ENCODE results near the gene DUS3L.
"Not testable (repeated sequence)": the region's sequence is repeated elsewhere in the genome, so short reads cannot be mapped to it uniquely, and the experiment has no call there.

The DUS3L gene

DNA sequence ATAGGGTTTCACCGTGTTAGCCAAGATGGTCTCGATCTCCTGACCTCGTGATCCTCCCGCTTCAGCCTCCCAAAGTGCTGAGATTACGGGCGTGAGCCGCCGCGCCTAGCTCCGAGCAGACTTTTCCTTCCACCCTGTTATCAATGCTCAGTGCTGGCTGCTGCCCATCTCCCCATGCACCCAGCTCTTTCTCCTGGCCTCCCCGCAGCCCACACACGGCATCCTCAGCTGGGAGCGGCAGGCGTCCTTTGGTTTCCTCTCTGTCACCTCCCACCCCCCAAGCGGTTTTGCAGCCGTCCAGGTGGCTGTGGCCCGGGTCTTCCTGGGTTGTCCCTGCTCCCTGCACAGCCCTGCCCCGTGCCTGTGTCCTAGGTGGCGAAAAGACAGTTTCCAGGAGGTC is 18.5 kb downstream of the DUS3L start:
- no peak for DNase-seq (ENCODE audit: low read depth in 3 of 3)

DNA sequence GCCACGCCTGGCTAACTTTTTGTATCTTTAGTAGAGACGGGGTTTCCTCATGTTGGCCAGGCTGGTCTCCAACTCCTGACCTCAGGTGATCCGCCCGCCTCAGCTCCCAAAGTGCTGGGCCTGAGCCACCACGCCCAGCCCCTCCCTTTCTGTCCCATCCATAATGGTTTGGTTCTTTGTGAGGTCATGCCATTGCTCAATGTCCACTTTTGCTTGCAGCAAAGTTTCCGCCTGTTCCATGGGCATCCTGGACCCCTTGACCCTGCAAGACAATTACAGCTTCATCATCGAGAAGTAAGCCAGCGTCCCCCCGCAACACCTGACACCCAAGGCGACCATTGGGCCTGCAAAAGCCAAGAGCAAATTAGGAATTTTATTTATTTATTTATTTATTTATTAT is 23.0 kb downstream of the DUS3L start:
- no peak for DNase-seq (ENCODE audit: low read depth in 3 of 3)

DNA sequence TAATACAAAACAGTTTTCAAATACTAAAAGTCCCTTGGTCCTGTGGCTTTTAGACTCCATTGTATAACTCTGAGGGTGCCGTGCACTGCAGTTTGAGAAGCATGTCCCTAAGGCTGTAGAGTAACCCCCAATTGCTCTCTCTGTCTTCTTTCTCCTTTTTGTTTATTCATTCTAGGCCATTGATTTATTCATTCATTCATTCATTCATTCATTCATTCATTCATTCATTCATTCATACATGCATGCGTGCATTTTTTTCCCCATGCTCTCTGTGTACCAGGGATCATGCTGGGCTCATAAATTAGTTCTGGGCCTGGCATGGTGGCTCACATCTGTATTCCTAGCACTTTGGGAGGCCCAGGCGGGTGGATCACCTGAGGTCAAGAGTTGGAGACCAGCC is 25.7 kb downstream of the DUS3L start:
- DNase-seq (ENCODE audit: low read depth in 3 of 3) = no peak

DNA sequence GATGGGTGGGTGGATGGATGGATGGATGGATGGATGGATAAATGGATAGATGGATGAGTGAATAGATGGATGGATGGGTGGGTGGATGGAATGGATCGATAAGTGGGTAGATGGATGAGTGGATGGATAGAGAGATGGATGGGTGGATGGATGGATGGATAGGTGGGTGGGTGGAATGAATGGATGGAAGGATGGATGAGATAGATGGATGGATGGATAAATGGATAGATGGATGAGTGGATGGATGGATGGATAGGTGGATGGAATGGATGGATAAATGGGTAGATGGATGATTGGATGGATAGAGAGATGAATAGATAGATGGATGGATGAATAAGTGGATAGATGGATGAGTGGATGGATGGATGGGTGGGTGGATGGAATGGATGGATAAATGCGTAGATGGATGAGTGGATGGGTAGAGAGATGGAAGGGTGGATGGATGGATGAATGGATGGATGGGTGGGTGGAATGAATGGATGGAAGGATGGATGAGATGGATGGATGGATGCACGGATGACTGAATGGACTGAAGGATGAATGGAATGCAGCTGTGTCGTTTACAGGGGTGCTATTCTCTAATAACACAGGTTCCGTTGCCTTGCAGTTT is 28.2 kb downstream of the DUS3L start:
- no peak for DNase-seq (ENCODE audit: low read depth in 3 of 3)

DNA sequence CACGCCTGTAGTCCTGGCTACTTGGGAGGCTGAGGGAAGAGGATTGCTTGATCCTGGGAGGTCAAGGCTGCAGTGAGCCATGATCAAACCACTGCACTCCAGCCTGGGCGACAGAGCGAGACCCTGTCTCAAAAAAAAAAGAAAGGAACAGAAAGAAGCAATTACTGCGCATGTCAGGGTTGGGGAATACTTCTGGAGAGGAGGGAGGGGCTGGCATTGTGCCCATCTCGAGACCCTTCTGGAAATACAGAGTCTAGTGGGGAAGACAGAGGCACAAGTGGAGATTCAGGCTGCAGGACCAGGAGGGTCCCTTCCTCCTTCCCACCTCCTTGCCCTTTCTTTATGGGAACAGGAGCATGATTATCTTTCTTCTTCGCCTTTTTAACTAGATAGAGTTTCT is 37.2 kb downstream of the DUS3L start:
- no peak for DNase-seq (ENCODE audit: low read depth in 3 of 3)

DNA sequence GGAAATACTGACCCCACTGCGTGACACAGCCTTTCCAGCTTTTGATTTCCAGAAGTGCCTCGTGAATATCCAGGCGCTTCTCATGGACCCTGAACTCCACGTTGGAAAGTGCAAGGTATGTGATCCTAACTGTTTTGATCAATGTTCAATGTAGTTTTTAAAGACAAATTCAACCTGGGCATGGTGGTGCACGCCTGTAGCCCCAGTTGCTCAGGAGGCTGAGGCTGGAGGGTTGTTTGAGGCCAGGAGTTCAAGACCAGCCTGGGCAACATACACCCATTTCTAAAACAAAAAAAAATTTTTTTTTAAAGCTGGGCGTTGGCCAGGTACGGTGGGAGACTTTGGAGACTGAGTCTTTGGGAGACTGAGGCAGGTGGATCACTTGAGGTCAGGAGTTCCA is 39.3 kb downstream of the DUS3L start:
- no peak for DNase-seq (ENCODE audit: low read depth in 3 of 3)

DNA sequence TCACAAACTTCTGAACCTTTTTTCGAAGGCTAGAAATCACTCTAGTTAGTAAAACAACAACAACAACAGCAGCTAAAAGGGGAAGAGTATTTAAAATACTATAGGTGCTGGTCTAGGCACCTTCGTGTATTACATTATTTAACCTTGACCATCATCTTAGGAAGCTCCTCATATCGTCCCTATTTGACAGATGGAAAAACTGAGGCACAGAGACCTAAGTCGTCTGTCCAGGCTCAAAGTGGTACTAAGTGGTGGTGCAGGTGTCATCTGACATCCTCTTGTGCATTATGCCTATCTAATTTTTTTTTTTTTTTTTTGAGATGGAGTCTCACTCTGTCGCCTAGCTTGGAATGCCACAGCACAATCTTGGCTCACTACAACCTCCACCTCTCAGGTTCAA is 41.5 kb downstream of the DUS3L start:
- no peak for DNase-seq (ENCODE audit: low read depth in 3 of 3)

DNA sequence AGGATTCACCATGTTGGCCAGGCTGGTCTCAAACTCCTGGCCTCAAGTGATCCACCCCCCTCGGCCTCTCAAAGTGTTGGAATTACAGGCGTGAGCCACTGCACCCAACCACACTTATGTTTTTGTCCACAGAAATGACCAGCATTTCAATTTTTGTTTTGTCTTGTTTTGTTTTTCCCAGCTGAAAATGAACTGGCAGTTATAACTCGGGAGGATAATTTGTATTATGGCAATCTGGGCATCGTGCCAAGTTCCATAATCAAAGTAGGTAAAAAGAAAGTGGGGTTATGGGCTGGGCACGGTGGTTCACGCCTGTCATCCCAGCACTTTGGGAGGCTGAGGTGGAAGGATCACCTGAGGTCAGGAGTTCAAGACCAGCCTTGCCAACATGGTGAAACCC is 42.0 kb downstream of the DUS3L start:
- not testable (repeated sequence) for DNase-seq (ENCODE audit: low read depth in 3 of 3)

DNA sequence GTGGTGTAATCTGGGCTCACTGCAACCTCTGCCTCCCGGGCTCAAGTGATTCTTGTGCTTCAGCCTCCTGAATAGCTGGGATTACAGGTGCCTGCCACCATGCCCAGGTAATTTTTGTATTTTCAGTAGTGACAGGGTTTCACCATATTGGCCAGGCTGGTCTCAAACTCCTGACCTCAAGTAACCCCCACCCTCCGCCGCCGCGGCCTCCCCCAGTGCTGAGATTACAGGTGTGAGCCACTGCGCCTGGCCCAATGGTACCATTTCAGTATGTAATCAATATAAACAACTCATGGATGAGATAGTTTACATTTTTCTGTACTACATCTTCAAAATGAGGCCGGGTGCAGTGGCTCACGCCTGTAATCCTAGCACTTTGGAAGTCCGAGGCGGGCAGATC is 46.0 kb downstream of the DUS3L start:
- not testable (repeated sequence) for DNase-seq (ENCODE audit: low read depth in 3 of 3)

DNA sequence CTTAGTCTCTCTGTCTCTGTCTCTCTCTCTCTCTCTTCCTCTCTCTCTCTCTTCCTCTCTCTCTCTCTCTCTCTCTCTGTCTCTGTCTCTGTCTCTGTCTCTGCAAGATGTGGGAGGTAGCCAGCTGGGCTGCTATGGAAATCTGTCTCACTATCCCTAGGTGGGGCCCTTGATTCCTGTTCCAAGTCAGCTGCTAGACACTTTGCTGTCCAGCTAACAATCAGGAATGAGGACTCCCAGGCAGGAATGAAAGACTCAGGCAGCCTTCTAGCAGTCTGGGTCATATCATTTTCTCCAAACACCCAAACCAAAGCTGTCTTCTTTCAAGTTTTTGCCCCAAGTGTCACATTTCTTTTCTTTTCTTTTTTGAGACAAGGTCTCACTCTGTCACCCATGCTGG is 47.3 kb downstream of the DUS3L start:
- no peak for DNase-seq (ENCODE audit: low read depth in 3 of 3)

DNA sequence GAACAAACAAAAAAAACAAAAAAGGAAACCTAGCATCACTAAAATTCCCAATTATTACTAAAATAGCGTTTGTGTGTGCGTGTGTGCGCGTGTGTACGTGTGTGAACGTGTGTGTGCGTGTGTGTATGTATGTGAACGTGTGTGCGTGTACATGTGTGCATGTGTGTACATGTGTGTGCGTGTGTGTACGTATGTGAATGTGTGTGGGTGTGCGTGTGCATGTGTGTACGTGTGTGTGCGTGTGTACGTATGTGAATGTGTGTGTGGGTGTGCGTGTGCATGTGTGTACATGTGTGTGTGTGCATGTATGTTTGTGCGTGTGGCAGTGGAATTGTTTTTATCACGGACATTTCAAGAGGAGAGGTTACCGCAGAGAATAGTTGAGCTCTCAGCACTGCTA is 48.9 kb downstream of the DUS3L start:
- DNase-seq (ENCODE audit: low read depth in 3 of 3) = no peak

DNA sequence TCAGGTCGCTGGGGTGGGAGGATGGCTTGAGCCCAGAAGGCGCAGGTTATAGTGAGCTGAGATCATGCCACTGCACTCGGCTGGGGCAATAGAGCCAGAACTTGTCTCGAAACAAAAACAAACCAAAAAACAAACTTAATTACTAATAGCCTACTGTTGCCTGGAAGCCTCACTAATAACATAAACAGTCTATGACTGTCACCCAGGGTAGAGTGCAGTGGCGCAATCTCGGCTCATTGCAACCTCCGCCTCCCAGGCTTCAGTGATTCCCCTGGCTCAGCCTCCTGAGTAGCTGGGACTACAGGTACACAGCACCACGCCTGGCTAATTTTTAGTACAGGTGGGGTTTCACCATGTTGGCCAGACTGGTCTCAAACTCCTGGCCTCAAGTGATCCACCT is 52.5 kb downstream of the DUS3L start:
- DNase-seq (ENCODE audit: low read depth in 3 of 3) = no peak
